ENCODE measurements around the gene BTAF1.

Gene BTAF1

GRCh38 chr10:92066386-92066785 is 142.8 kb downstream of the BTAF1 start:
- no peak for TF ChIP-seq CTCF (conservative IDR thresholded peaks at IDR 0.05; ENCODE audit: low read depth, low read length)
- DNase-seq (ENCODE audit: low read depth), result no peak
- H3K4me3 ChIP-seq (ENCODE audit: low read depth, low read length), result no peak overlapping the region

- DNase-seq (ENCODE audit: low read depth), result peak; percentile 34
- H3K4me3 ChIP-seq (ENCODE audit: low read depth, low read length), result no peak overlapping the region
- no peak for TF ChIP-seq CTCF (conservative IDR thresholded peaks at IDR 0.05; ENCODE audit: low read depth, low read length)
Observed at GRCh38 chr10:92068900-92069299, 145.3 kb downstream of the BTAF1 start.

GRCh38 chr10:92074126-92074887 is 150.7 kb downstream of the BTAF1 start:
- peak; percentile 37 for DNase-seq (ENCODE audit: low read depth)
- H3K4me3 ChIP-seq (ENCODE audit: low read depth, low read length), result no peak overlapping the region
- TF ChIP-seq CTCF (conservative IDR thresholded peaks at IDR 0.05; ENCODE audit: low read depth, low read length), result peak; percentile 42

GRCh38 chr10:92075829-92076228 is 152.3 kb downstream of the BTAF1 start:
- H3K4me3 ChIP-seq (ENCODE audit: low read depth, low read length), result no peak overlapping the region
- TF ChIP-seq CTCF (conservative IDR thresholded peaks at IDR 0.05; ENCODE audit: low read depth, low read length), result no peak
- DNase-seq (ENCODE audit: low read depth), result no peak

DNA sequence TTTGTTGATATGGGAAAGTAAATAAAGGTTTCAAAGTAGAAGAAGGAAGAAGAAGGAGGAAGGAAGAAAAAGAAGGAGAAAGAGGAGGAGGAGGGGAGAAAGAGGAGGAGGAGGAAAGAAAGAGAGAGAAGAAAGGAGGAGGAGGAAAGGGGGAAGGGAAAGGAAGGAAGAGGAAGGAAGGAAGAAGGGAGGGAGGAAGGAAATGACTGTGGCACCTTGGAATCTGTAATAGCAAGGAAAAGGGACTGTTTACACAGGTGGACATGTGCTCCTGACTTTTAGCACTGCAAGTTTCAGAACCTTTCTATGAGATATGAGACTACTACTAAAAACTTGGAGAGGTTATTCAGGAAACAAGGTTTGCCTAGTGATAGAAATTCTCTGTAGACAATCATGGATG is 153.2 kb downstream of the BTAF1 start:
- TF ChIP-seq CTCF (conservative IDR thresholded peaks at IDR 0.05; ENCODE audit: low read depth, low read length), result no peak
- no peak overlapping the region for H3K4me3 ChIP-seq (ENCODE audit: low read depth, low read length)
- no peak for DNase-seq (ENCODE audit: low read depth)

DNA sequence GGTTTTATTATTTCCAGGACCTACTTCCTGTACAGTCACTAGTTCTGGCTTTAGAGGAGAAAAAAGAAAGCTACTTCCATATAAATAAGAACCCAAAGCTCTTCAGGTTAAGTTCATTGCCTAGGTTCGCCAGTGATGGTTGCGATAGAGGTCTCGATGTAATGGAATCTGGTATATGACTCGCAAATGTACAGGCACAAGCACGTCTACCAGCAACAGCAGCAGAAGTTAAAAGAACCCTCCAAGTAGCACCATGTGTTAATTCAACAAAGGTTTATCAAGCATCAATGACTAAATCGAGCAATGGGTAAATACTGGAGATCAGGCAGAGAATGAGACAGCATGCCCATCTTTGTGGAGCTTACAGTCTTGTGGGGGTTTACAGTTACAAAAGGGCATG is 155.4 kb downstream of the BTAF1 start:
- no peak overlapping the region for H3K4me3 ChIP-seq (ENCODE audit: low read depth, low read length)
- no peak for DNase-seq (ENCODE audit: low read depth)
- TF ChIP-seq CTCF (conservative IDR thresholded peaks at IDR 0.05; ENCODE audit: low read depth, low read length), result no peak
